Measurements from ENCODE around the gene NCOA3.
"Not testable (repeated sequence)": the region's sequence is repeated elsewhere in the genome, so short reads cannot be mapped to it uniquely, and the experiment has no call there.

NCOA3 gene

DNA sequence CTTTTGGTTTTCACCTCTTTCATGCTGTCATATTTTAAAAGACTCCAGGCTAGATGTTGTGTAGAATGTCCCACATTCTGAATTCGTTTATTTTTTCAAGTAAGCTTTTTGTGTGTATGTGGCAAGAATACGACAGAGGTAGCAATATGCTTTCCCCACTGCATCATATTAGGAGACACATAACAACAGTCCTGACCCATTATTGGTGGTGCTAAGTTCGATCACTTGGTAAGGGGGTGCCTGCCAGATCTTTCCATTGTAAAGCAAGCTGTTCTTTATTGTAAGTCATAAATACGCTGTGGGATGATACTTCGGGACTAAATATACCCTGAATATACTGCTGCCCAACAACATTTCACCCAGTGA lies 588 bp upstream of the NCOA3 start:
- DNase-seq = no peak

DNA sequence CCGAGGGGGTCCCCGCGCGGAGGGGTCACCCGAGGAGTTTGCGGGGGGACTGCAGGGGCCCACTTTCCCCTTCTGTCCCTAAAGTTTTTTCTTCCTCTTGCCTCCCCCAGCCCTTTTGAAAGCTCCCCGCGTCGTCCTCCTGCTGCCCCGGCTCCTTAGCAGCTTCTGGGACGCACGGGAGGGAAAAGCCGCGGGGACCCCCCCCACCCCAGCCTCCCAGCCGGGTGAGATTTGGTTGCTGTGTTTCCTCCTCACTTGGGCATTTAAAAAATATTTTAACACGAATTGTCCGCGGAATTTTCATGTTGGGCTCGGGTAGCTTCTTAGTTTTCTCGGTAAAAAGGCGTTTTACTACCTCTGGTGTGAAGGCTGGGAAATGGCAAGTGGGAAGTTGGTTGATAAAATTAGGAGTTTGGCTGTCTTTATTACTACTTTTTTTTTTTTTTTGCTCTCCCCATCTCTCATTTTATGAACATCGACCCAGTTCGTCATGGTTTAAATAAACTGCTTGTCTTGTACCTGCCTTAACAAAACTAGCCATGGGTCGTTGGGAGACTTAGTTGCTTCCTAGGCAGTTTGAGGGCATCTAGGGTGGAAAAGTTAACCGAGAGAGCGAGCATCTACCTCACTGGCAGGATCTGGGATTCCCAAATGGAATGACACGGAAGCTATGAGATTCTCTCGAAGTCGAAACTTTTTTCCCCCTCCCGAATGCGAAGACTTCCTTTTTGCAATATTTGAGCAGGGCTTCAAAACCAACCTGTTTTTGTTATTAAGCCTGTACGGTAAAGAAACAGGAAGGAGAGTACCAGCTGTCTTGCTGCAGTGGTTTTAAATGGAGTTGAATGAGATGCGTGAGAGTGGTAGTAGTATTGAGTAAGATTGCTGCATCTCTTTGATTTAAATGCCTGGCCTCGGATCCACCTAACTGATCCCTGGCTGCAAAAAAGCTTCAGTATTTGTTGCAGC lies 868 bp downstream of the NCOA3 start:
- DNase-seq = peak in 1 of 2 experiments; percentile 65

DNA sequence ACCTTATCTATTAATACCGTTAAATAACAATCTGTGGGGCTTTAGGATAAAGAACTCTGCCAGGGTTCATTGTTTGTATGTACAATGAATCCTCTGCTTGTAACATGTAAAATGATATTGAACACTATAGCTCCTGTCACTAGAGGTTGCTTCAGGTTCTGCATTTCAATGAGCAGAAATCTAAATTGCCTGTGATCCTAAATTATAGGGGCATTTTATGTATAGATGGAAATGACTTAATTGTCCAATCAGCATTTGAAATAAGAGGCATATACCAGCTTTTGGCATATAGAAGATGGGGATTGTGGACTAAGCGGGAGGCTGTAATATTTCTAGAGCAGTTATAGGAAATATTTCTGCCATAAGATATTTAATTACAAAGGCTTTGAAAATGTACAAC lies 2.0 kb downstream of the NCOA3 start:
- no peak for DNase-seq

DNA sequence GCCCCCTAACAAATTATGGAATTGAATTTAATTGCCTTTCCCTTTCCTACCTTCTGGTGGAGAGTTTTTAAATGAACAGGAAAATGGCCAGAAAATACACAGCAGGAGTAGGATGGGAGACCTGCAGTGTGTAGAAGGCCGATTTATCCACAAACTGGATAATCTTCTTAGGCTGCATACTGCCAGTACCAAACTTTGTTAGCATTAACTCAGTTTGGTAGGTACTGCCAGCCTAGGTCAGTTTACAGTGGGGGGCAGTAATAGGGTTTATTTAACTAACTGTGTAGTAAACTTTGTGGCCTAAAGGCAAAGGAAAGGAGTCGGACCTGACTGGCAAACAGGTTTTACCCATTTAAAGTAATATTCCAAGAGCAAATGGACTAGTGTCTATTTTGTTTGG lies 4.6 kb downstream of the NCOA3 start:
- DNase-seq = no peak

DNA sequence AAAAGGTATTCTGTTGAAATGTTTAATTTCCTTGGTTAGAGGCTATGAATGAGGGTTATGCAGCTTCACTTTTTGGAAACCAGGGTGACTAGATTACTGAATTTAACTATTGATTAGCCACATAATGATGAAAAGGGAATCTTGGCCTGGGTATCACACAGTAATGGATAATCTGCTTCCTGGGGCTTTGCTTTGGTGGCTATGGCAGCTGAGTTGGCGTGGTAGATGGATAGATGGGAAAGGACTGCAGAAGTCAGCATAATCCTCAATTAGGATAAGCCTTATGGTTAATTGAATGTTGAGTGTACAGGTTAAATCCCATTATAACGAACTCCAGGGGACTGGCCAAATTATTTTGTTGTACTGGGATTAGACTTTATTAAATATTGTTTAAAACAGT lies 5.2 kb downstream of the NCOA3 start:
- DNase-seq = peak; percentile 65 to 77

DNA sequence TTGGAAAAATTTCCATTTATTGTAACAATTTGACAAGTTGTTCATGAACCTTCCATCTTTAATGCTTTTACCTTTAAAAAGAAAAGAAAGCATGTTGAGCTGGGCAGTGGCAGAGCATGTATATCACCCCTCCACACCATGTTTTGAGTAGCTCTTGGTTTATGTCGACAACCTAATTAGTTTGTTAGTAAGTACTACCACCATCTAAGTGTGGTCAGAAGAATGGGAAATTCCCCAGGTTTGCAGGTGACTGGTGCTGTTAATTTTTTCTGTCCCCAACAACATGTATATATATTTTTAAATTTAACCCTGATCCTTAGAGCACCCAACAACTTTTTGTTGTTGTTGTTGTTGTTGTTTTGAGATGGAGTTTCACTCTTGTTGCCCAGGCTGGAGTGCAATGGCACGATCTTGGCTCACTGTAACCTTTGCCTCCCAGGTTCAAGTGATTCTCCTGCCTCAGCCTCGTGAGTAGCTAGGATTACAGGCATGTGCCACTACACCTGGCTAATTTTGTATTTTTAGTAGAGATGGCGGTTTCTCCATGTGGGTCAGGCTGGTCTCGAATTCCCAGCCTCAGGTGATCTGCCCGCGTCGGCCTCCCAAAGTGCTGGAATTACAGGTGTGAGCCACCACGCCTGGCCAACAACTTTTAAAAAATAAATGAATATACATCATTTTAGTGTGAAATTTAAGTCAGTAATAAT lies 5.7 kb downstream of the NCOA3 start:
- DNase-seq = not testable (repeated sequence)

DNA sequence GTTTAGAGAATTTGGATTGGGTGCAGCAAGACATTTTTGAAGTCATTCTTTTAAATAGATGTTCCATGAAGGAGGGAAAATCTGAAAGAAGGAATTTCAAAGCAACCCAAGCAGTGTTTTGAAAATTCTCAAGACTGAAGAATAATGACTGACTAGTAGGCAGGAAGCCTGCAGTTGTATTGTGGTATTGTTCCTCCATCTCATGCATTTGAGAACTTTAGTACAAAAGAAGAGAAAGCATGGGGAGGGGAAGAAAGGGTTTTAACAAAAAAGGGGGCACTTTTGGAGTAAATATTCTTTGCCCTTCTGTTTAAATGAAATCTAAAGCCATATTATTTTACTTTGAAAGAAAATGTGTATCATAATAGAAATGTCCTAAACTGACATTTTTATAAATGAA lies 6.6 kb downstream of the NCOA3 start:
- no peak for DNase-seq

DNA sequence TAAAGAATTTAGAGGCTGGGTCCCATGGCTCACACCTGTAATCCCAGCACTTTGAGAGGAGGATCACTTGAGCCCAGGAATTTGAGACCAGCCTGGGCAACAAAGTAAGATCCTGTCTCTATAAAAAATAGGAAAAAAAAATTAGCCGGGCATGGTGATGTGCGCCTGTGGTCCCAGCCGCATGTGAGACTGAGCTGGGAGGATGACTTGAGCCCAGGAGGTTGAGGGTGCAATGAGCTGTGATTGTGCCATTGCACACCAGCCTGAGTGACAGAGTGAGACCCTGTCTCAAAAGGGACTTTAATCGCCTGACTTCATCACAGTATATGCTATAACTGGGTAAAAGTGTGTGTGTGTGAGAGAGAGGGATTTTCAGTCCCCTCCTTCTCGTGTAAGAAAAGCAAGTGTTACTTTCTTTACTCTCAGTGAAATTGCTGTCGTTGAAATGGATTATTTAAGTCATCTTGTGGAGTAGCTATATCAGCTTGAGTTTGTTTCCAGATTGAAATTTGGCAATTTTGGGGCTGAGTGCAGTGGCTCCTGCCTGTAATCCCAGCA lies 7.5 kb downstream of the NCOA3 start:
- no peak for DNase-seq

DNA sequence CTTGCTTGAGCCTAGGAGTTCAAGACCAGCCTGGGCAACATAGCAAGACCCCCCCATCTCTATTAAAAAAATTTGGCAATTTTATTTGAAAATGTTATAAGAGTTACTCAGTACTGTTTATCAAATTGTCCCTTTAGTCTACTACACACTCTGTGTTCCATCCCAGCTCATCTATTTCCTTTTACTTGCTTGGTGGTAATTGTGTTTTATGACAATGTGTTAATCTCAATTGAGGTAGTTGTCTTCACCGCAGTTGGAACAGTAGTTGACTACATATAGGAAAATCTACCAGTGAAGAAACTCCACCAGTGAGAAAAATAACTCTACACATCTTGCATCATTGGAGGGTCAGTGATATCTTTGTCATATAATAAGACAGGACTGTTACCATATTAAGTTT lies 8.0 kb downstream of the NCOA3 start:
- DNase-seq = no peak

DNA sequence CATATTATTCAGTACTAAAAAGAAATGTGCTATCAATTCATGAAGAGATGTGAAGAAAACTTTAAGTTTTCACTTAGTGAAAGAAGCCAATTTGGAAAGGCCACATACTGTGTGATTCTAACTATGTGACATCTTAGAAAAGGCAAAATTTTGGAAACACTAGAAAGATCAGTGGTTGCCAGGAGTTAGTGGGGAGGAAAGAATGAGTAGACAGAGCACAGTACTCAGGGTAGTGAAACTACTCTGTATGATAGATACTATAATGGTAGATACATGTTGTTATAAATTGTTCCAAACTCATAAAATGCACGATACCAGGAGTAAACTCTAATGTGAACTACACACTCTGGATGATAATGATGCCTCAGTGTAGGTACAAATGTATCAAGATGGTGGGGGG lies 14.2 kb downstream of the NCOA3 start:
- DNase-seq = no peak

DNA sequence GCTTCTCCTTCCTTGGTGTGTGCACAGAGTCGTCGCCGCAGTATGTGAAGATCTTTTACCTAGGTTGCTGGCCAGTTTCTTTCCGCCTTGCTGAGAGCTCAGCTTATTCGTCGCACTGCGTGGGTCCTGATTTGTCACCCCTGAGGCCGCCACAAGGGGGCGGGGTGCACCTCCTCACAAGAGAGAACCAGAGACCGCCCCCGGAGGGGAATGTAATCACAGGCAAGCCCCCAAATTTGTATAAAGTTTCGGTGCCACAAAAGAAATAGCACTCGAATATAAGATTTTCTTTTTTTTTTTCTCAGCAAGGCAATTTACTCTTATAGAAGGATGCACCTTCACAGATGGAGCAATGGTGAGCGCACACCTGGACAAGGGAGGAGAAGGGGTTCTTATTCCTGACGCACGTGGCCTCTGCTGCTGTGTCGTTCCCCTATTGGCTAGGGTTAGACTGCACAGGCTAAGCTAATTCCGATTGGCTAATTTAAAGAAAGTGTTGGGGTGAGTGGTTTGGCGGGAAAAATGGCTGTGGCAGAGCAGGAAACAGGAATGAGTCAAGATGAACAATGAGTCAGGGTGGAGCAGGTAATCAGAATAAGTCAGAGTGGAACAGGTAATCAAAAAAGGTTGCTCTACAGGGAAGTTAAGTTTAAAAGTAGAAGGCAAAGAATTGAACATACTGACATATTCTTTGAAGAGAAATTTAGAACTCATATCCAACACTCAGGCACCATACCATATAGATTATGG lies 19.5 kb downstream of the NCOA3 start:
- DNase-seq = no peak

DNA sequence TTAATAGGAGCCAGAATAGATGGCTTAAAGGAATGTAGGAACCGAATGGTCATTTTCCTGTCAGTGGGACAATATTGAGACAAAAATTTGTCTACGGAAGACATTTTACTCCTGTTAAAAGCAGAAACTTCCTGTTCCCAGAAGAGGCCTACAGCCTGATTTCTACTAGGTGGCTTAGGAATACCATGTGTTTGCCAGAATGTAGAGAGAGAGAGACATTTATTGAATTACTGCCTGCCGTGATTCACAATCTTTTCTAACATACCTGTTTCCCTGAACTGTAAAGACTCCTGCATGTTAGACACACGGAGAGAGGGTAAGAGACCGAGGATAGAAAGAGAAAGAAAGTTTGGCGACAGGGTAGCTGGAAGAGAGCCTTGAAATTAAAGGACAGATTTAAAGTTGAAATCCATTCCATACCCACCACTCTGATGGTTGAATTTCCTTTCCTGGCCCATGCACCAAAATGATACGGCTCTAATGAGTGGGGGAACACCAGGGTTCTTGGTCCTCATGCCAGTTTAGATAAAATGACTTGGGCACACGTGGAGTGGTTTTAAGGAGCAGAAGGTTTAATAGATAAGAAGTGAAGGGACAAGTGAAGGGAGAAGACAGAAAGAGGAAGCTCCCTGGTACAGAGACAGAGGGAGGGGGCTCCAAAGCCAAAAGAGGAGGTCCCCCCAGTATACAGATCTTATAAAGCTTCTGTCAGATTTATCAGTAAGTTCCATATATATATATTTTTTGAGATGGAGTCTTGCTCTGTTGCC lies 22.5 kb downstream of the NCOA3 start:
- no peak for DNase-seq

DNA sequence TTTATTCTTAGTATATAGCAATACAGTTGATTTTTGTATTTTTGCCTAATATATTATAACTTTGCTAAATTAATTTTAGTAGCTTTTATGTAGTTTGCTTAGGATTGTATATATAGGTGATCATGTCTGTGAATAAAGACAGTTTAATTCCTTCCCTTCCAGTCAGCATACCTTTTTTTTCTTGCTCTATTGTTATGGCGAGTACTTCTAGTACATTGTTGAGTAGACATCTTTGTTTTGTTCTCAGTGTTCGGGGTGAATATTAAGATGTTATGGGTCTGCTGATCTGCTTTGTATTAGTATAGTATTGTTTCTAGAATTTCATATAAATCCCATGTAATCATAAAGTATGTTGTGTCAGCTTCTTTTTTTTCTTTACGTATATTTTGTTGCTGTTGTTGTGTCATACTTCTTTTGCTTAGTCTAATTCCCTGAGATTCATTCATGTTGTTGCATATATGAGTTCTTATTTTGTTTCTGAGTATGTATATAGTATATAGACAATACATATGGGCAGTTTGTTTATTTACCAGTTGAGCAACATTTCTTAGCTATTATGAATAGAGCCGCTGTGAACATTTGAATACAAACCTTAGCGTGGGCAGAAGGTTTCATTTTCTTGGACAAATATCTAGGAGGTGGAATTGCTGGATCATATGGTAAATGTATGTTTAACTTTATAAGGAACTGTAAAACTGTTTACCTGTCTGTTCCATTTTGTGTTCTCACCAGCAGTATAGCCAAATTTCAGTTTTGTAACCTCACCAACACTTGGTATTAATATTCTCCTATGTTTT lies 25.5 kb downstream of the NCOA3 start:
- DNase-seq = no peak

DNA sequence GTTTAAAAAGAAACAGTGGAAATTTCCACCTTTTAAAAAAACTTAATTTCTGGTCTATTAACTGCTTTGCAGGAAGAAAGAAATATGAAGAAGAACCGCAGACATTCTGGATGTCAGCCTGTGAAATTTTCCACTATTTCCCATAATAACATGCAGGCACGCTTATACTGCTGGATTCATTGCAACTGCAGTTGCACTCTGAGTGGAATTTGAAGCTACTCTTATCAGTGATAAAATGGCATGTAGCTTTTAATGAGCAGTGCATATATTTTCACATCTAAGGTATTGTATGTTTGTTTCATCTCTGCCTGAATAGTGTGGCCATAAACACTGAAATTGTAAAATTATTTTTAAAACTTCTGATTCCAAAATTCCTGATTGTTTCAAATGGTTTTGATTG lies 28.2 kb downstream of the NCOA3 start:
- no peak for DNase-seq

DNA sequence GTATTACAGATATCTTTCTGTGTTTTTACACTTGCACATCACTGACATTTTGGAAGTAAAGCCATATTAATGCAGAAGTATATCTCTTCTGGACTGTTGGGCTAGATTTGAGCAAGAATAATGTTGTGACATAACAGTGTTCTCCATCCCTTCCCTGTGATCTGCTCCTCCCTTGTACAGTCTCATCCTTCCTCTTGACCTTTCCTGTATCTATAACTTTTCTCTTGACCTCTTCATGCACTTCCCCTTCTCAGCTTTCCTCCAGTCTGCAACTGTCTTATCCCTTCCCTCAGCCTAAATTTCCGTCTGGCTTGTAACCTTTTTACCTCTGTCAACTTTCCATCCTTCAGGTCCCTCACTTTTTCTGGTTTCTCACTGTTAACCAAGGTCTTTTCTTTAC lies 29.8 kb downstream of the NCOA3 start:
- no peak for DNase-seq

DNA sequence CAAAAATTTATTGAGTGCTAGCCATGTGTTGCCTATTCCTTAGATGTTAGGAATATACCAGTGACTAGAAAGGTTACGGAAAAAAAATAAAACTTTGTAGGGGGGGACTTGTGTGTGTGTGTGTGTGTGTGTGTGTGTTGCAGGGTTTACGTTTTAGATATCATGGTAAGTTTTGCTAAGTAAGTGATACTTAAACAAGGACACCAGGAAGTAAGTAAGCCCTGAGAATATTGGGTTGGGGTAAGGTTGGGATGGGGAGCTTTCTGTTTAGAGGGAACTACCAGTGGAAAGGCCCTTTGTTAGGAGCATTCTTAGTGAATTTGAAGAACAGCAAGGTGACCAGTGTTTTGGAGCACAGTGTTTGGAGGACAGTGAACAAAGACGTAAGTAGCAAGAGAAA lies 30.3 kb downstream of the NCOA3 start:
- DNase-seq = no peak

DNA sequence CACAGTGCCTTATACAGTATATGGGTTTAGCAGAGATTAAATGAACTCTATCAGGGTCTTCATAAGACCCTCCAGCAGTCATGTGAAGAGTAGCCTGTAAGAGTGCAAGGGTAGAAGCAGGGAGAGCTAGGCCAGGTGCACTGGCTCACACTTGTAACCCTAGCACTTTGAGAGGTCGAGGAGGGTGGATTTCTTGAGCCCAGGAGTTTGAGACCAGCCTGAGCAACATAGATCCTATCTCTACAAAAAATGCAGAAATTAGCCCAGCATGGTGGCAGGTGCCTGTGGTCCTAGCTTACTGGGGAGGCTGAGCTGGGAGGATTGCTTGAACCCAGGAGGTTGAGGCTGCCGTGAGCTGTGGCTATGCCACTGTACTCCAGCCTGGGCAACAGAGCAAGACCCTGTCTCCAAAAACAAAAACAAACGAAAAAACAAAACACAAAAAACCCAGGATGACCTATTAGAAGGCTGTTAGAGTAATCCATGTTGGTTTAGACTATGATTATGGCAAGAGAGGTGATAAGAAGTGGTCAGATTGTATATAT lies 31.9 kb downstream of the NCOA3 start:
- DNase-seq = no peak

DNA sequence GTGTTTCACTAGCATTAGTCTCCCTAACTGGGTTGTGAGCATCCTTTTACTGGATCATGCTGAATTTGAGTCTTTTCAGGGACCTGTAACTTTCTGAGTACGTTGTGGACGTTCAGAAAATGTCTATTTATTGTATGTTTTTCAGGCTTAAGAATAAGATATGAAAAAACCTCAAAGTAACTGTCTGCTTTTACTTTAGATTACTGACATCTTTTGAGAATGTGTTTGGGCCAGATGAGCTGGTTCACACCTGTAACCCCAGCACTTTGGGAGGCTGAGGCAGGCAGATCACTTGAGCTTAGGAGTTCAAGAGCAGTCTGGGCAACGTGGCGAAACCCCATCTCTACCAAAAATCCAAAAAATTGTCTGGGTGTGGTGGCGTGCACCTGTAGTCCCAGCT lies 32.7 kb downstream of the NCOA3 start:
- no peak for DNase-seq

DNA sequence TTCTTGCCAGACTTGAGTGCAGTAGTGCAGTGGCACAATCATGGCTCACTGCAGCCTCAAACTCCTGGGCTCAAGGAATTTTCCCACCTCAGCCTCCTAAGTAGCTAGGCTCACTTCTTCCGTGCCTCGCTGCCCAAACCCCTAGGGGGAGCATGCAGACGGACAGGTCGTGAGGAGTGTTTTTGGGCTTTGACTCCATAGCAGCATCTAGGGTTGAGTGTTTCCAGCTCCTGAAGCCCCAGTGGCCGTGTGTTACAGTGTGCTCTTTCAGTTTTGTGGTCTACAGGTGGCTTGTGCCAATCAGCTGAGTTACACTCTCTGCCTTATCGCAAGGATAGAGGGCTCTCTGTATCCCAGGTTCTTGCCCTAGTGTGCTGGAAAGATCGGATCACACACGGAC lies 33.4 kb downstream of the NCOA3 start:
- peak; percentile 7 to 29 for DNase-seq

DNA sequence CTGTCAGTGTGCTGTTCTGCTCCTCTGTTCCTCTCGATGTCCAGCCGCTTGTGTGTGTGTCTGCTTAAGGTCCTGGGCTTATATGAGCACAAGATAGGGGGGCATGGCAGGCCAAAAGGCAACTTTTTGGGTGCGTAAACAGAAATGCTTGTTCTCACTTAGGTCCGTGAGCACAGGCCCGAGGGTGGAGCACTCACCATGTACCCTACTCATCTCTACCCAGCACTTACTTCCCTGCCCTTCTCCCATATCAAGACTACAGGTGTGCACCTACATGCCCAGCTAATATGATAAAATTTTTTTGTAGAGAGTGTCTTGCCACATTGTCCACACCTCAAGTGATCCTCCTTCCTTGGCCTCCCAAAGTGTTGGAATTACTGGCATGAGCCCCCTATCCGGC lies 34.3 kb downstream of the NCOA3 start:
- DNase-seq = no peak

Measured in NCI-H524 (cell line).